ENCODE data around the gene PDLIM7.

- no peak for TF ChIP-seq CTCF (IDR thresholded peaks at IDR 0.05)
- TF ChIP-seq POLR2A (IDR thresholded peaks at IDR 0.05), result no peak
Measured at GRCh38 chr5:177538876-177539275, 41.5 kb upstream of the PDLIM7 start.

Measured in vagina (tissue), 2 donors.